ENCODE data around the gene BCAS4.
"Not testable (repeated sequence)": the region's sequence is repeated elsewhere in the genome, so short reads cannot be mapped to it uniquely, and the experiment has no call there.

Gene BCAS4

GRCh38 chr20:50789968-50790650 is 4.8 kb upstream of the BCAS4 start:
- H3K4me3 ChIP-seq (ENCODE audit: low read depth, low read length): no peak overlapping the region
- TF ChIP-seq MAX (IDR thresholded peaks at IDR 0.05; ENCODE audit: low read depth, low read length): no peak
- no peak for TF ChIP-seq MYC (IDR thresholded peaks at IDR 0.05; ENCODE audit: low read depth, low read length)
- TF ChIP-seq POLR2A (IDR thresholded peaks at IDR 0.05; ENCODE audit: extremely low read depth, insufficient read length): no peak
- no peak for TF ChIP-seq CTCF (IDR thresholded peaks at IDR 0.05; ENCODE audit: low read depth, low read length)
- DNase-seq (ENCODE audit: low read depth): no peak

GRCh38 chr20:50790651-50791277 is 4.1 kb upstream of the BCAS4 start:
- H3K4me3 ChIP-seq (ENCODE audit: low read depth, low read length): no peak overlapping the region
- DNase-seq (ENCODE audit: low read depth): peak; percentile 94
- TF ChIP-seq CTCF (IDR thresholded peaks at IDR 0.05; ENCODE audit: low read depth, low read length) (peak; percentile 82), MAX (IDR thresholded peaks at IDR 0.05; ENCODE audit: low read depth, low read length) (peak; percentile 72), MYC (IDR thresholded peaks at IDR 0.05; ENCODE audit: low read depth, low read length) (peak; percentile 72; the same call in 1 of the 2 replicates), POLR2A (IDR thresholded peaks at IDR 0.05; ENCODE audit: extremely low read depth, insufficient read length) (peak; percentile 76)

GRCh38 chr20:50792708-50793574 is 1.9 kb upstream of the BCAS4 start:
- TF ChIP-seq CTCF (IDR thresholded peaks at IDR 0.05; ENCODE audit: low read depth, low read length) (no peak), POLR2A (IDR thresholded peaks at IDR 0.05; ENCODE audit: extremely low read depth, insufficient read length) (no peak), MYC (IDR thresholded peaks at IDR 0.05; ENCODE audit: low read depth, low read length) (no peak), MAX (IDR thresholded peaks at IDR 0.05; ENCODE audit: low read depth, low read length) (no peak)
- no peak for DNase-seq (ENCODE audit: low read depth)
- no peak overlapping the region for H3K4me3 ChIP-seq (ENCODE audit: low read depth, low read length)

- DNase-seq (ENCODE audit: low read depth): peak; percentile 43
- H3K4me3 ChIP-seq (ENCODE audit: low read depth, low read length): not testable (repeated sequence)
- TF ChIP-seq CTCF (IDR thresholded peaks at IDR 0.05; ENCODE audit: low read depth, low read length): peak; percentile 32
Measured at GRCh38 chr20:50793575-50794016, 1.3 kb upstream of the BCAS4 start.

GRCh38 chr20:50794181-50794845 is 548 bp upstream of the BCAS4 start:
- DNase-seq (ENCODE audit: low read depth): peak; percentile 45
- TF ChIP-seq MYC (IDR thresholded peaks at IDR 0.05; ENCODE audit: low read depth, low read length) (no peak), POLR2A (IDR thresholded peaks at IDR 0.05; ENCODE audit: extremely low read depth, insufficient read length) (no peak), CTCF (IDR thresholded peaks at IDR 0.05; ENCODE audit: low read depth, low read length) (no peak)
- peak overlapping the region; percentile 34 for H3K4me3 ChIP-seq (ENCODE audit: low read depth, low read length)
